Cardiac muscle cell (in vitro differentiated cells and primary cell): ENCODE data around the gene EMP1. TPM values are rescaled to one million over a fixed set of nuclear protein-coding genes. Genes with fewer than 3 reads are reported as not detected.

Experiments used
- DNase-seq, 2 donors: peaks; one replicate each; pipeline versions ENCODE4 v3.0.0 to v3.0.0-alpha.2; 2010 to 2017; ENCODE audit warnings: low read depth in 1 of 2, low spot score in 1 of 2
- H3K27ac ChIP-seq: fragments of 200-600 bp; sonication (generic); 2 replicates; pipeline ENCODE4 v1.5.1; 2016
- H3K27me3 ChIP-seq: fragments of 200-600 bp; sonication (generic); 2 replicates; pipeline ENCODE4 v1.6.0; 2016; ENCODE audit warnings: control low read depth
- H3K36me3 ChIP-seq: fragments of 200-600 bp; sonication (generic); 2 replicates; pipeline ENCODE4 v1.5.1; 2016; ENCODE audit warnings: control low read depth
- H3K4me1 ChIP-seq: fragments of 200-600 bp; sonication (generic); 2 replicates; pipeline ENCODE4 v1.8.1; 2017; ENCODE audit warnings: low read depth, mild to moderate bottlenecking, mixed run types
- H3K4me3 ChIP-seq: fragments of 200-600 bp; sonication (generic); 2 replicates; pipeline ENCODE4 v1.5.1; 2016; ENCODE audit warnings: mild to moderate bottlenecking
- H3K9me3 ChIP-seq: fragments of 200-600 bp; sonication (generic); 2 replicates; pipeline ENCODE4 v1.5.1; 2017; ENCODE audit warnings: low read depth, mild to moderate bottlenecking, control low read depth
- polyA plus RNA-seq: library from polyadenylated mRNA; unstranded; fragments of >200 nt; fragmentation: Nextera tagmentation; extraction: Ambion mirVana; gene quantifications from 2 replicates; pipeline ENCODE4 v1.2.1, GENCODE V29; 2016
- total RNA-seq: library from RNA; depleted of rRNA; stranded (reverse); fragments of >200 nt; gene quantifications from 2 replicates; pipeline ENCODE4 v1.2.3, GENCODE V29; 2016
- TF ChIP-seq, protein P1 (sequence below): IDR thresholded peaks from 2 replicates; pipeline ENCODE4 v1.5.1; 2012; ENCODE audit warnings: low read depth, mild to moderate bottlenecking, low read length

EMP1 gene
- total and polyA plus RNA-seq, 2 experiments from 2014 or later = 0.30 to 1.7 TPM

DNA sequence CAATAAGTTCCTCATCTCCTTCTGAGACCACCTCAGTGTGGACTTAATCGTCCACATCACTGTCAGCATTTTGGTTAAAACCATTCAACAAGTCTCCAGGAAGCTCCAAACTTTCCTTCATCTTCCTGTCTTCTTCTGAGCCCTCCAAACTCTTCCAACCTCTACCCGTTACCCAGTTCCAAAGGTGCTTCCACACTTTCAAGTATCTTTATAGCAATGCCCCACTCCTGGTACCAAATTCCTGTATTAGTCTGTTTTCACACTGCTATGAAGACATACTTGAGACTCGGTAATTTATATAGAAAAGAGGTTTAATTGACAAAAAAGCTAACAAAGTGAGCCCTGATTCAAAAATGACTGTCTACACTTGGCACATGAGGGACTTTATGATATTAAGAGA is 22.8 kb downstream of the EMP1 start:
- Histone ChIP-seq H3K4me3 (no peak overlapping the region), H3K27me3 (no peaks in the 10 kb centered on the region), H3K4me1 (no peaks in the 10 kb centered on the region), H3K36me3 (no peaks in the 10 kb centered on the region), H3K27ac (no peak overlapping the region), H3K9me3 (no peaks in the 10 kb centered on the region)
- no peak for DNase-seq
- TF ChIP-seq, protein P1, sequence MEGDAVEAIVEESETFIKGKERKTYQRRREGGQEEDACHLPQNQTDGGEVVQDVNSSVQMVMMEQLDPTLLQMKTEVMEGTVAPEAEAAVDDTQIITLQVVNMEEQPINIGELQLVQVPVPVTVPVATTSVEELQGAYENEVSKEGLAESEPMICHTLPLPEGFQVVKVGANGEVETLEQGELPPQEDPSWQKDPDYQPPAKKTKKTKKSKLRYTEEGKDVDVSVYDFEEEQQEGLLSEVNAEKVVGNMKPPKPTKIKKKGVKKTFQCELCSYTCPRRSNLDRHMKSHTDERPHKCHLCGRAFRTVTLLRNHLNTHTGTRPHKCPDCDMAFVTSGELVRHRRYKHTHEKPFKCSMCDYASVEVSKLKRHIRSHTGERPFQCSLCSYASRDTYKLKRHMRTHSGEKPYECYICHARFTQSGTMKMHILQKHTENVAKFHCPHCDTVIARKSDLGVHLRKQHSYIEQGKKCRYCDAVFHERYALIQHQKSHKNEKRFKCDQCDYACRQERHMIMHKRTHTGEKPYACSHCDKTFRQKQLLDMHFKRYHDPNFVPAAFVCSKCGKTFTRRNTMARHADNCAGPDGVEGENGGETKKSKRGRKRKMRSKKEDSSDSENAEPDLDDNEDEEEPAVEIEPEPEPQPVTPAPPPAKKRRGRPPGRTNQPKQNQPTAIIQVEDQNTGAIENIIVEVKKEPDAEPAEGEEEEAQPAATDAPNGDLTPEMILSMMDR = no peak

DNA sequence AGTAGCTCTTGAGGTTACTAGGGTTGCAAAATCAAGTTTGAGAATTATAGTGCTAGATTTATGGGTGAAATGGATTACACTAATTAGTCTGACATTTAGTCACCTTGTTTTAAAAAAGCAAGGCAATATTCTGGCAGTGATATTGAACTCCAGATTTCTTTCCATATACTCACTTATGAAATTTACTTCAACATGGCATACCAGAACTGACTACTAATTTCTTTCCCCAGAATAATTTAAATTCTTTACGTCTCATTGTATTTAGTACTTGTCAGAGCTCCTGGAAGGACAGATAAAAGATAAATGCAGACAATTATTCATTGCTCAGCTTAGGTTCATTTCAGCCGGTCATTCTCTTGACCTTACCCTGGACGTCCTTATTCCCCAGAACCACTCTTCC is 24.3 kb downstream of the EMP1 start:
- Histone ChIP-seq H3K4me3 (no peak overlapping the region), H3K27me3 (no peaks in the 10 kb centered on the region), H3K36me3 (no peaks in the 10 kb centered on the region), H3K27ac (no peak overlapping the region), H3K4me1 (no peaks in the 10 kb centered on the region), H3K9me3 (no peaks in the 10 kb centered on the region)
- TF ChIP-seq, protein P1 = no peak
- DNase-seq = no peak

DNA sequence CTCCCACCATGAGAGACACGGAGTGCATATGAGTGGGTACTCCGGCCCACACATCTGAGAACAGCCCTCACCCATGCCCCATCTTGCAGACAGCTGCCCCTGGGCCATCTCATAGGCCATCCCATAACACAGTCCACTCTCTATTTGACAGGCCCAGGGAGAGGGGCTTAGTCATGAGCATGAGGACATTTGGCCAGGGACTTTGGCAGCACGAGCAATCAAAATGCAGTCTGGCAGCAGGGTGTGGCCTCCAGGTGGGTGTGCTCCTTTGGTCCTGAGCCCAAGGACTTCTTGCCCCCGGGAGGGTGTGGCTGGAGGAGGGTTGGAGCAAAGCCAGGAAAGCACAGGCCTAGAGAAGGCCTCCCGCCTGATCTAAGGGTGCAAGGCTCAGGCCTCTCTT is 25.6 kb downstream of the EMP1 start:
- no peak overlapping the region for H3K27ac ChIP-seq
- H3K4me3 ChIP-seq = no peak overlapping the region
- no peaks in the 10 kb centered on the region for H3K9me3 ChIP-seq
- H3K4me1 ChIP-seq = no peaks in the 10 kb centered on the region
- no peak for DNase-seq
- H3K27me3 ChIP-seq = no peaks in the 10 kb centered on the region
- TF ChIP-seq, protein P1 = no peak
- no peaks in the 10 kb centered on the region for H3K36me3 ChIP-seq

DNA sequence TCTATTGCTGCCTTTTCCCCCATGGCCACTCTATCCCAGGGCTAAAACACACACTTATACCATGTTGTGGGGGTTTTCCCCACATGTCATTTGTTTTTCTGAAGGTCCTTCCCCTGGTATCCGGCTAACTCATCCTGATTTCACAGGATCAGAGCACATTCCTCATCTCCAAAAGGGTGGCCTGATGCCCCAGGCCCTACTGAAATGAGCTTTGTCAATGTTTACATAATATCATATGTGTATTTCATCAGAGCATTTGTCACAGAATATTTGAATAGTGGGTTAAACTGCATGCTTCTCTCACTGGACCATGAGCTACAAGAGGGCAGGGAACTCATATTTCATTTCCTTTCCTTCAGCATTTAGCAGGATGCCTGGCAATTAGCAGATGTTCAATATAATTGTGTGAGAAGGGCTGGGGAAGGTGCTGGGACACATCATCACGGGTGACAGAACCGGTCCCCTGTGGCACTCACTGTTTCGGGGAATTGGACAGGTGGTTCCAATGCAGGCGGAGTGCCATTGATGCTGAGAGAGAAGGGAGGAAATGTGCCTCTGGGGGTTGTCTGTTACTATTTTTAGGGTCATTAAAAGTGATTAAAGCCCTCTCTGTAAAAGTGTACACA is 26.8 kb downstream of the EMP1 start:
- no peak overlapping the region for H3K27ac ChIP-seq
- no peaks in the 10 kb centered on the region for H3K27me3 ChIP-seq
- TF ChIP-seq, protein P1 = no peak
- peak in 1 of 2 donors; percentile 78 for DNase-seq
- H3K4me3 ChIP-seq = no peak overlapping the region
- H3K9me3 ChIP-seq = no peaks in the 10 kb centered on the region
- H3K36me3 ChIP-seq = no peaks in the 10 kb centered on the region
- no peaks in the 10 kb centered on the region for H3K4me1 ChIP-seq

DNA sequence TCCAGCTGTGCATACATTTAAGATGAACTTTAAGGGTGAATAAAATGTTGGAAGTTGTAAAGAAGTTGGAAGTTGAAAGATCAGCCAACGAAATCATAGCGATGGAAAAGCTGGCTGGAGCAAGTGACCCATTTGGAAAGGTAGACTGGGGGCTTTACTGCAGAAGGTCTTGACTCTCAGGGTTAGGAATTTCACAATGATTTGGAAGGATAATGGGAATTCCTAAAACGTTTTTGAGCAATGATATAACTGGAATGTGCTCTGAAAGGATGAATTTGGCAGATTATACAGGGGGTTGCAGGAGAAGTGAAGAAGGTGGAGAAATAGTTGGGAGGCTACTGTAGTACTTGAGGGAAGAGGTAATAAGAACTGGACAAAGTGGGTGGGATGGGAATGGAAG is 27.4 kb downstream of the EMP1 start:
- no peaks in the 10 kb centered on the region for H3K36me3 ChIP-seq
- peak in 1 of 2 donors; percentile 64 for DNase-seq
- H3K4me3 ChIP-seq = no peak overlapping the region
- no peaks in the 10 kb centered on the region for H3K9me3 ChIP-seq
- TF ChIP-seq, protein P1 = no peak
- H3K4me1 ChIP-seq = no peaks in the 10 kb centered on the region
- H3K27ac ChIP-seq = no peak overlapping the region
- H3K27me3 ChIP-seq = no peaks in the 10 kb centered on the region
